Muscle of back (tissue), 11 donors: ENCODE measurements around the gene TXNDC5. TPM values are rescaled to one million over a fixed set of nuclear protein-coding genes. Genes with fewer than 3 reads are reported as not detected.
"Not testable (repeated sequence)": the region's sequence is repeated elsewhere in the genome, so short reads cannot be mapped to it uniquely, and the experiment has no call there.

Experiments used
- DNase-seq, 3 donors: peaks; one replicate each; pipeline versions ENCODE4 v3.0.0 to v3.0.0-alpha.2; 2013
- polyA plus RNA-seq, 10 donors: library from polyadenylated mRNA; unstranded; fragments of 120-200 nt; gene quantifications; one replicate each; pipeline ENCODE4 v1.2.1, GENCODE V29; 2013; ENCODE audit not compliant: insufficient read length in 10 of 10

TXNDC5 gene
- polyA plus RNA-seq, 10 donors = 98.9 to 176 (median 123) TPM

DNA sequence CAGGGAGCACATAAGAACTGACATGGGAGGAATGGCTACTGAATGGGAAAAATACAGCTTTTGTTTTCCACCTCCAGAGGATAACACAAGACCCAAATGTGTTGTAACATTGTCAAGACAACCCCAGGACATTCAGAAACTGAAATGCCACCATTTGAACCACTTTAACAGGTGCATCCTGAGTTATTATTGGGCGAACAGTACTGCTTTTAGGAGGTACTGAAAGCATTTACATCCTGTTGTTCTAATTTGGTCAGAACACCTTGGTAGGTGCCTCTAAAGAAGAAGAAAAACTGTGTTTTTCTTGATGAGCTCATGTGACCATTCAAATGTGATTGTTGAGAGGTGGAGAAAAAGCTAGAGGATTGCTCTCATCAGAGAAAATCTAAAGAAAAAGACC, 6.4 kb upstream of the TXNDC5 start:
- no peak for DNase-seq

DNA sequence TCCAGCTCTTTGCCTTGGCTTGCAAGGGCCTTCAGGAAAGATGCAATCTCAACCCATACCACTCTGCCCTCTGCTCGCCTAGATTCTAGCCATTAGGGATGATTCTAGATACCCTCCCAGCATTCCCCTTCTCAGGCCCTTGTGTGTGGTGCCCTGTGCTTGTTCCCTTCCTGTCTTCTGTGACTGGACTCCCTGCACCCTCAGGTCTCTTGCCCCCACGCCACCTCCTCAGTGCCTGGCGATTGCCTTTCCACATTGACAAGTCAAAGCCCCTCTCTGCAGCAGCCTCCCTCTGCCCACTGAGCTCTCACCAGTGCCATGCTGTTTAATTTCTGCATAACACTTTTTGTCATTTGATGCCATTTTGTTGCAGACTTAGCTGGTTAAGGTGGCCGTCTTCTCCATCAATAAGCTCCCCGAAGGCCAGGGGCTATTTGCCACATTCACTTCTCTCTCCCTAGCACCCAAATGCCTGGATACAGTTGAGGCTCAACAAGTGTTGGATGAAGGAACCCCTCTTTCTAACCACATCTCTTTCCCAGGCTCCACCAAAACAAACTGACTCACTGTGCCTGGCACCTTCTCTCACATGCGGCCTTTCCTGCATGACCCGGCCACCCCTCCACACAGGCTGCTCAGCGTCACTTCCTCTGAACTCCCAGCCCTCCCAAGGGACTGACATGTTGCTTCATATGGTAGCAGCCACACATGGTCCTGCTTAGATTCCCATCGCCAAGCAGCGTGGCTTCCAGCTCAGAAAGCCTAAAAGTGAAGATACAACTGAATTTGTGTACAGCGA, 4.6 kb upstream of the TXNDC5 start:
- peak in 2 of 3 donors; percentile 35 to 59 for DNase-seq

DNA sequence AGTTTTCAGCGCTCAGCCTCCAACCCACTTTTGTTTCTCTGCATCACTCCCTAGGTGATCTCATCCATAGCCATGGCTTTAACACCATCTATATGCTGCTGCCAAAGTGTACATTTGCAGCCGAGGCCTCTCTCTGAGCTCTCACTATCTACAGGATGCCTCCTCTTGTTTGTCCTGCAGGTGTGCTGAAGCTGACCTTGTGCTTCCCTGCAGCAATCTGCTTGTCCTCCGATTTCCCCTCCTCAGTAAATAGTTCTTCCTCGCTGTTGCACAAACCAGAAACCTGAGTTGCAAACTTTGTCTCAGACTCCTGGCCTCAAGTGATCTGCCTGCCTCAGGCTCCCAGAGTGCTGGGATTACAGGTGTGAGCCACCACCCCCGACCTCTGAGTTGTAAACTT, 3.7 kb upstream of the TXNDC5 start:
- DNase-seq = no peak

GRCh38 chr6:7912736-7913517, 2.3 kb upstream of the TXNDC5 start:
- no peak for DNase-seq

GRCh38 chr6:7912024-7912423, 1.4 kb upstream of the TXNDC5 start:
- DNase-seq = no peak

GRCh38 chr6:7911345-7911725, 747 bp upstream of the TXNDC5 start:
- DNase-seq = no peak

DNA sequence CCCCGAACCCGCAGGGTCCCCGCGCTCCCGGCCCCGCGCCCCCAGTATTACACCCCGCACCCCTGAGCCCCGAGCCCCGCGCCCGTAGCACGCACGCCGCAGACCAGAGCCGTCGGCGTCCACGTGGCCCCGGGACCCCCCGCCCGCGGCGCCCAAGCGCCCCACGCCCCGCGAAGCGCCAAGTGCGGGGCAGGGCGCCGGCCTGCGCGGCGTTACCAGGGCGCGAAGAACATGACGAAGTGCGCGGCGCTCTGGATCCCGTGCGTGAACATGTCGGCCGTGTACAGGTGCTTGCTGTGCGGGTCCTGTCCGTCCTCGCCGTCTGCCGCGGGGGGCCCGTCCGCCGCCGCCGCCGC, 312 bp downstream of the TXNDC5 start:
- peak in 1 of 3 donors; percentile 27 for DNase-seq

GRCh38 chr6:7909323-7910276, 988 bp downstream of the TXNDC5 start:
- DNase-seq = peak; percentile 34 to 84 (median 62)

GRCh38 chr6:7907159-7907558, 3.4 kb downstream of the TXNDC5 start:
- DNase-seq = no peak

DNA sequence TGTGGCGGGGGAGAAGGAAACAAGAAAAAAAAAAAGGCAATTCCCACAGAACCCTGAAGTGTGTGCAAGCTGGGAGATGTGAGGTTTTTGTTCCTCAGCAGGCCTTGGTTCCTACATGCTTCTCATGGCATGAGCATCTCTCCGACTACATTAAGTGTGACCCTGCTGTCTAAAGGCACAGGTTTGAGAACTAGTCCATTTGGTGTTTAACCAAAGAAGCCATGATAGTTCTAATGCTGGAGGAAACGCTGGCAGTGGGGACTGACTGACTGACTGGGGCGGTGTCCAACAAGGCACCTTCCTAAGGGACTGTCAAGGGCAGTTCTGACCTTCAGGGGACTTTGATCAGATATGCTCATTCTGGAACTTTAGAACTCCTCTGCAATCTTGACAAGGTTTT, 3.8 kb downstream of the TXNDC5 start:
- DNase-seq = no peak

- no peak for DNase-seq
Measured at GRCh38 chr6:7905416-7905815, 5.2 kb downstream of the TXNDC5 start.

DNA sequence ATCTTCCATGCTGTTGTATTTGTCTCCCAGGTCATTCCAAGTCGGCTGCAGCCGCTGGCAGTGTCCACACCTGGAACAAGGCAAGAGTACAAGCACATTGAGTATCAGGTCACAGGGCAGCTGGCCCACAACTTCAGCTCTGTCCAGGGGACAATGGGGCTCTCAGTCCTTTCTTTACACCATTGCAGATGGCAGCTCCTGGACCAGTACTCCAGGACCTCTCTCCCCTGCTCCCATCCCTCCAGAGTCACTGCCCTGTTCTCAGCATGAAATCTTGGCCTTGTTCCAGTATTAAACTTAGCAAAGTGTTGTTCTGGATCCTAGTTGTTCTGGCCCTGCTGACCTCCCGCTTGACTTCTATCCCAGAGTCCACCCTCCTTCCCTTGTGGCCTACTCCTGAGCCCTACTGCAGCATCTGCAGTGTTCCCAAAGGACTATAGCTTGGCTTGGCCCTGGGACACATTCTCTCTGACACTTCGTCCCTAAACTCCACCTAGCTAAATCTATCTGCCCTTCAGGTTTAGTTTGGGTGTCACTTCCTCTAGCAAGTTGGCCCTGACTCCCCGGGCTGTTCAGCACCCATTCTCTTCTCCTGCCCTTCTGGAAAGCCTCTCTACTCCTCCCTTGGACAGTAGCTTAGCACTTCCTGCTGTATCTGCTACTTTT, 5.8 kb downstream of the TXNDC5 start:
- no peak for DNase-seq

DNA sequence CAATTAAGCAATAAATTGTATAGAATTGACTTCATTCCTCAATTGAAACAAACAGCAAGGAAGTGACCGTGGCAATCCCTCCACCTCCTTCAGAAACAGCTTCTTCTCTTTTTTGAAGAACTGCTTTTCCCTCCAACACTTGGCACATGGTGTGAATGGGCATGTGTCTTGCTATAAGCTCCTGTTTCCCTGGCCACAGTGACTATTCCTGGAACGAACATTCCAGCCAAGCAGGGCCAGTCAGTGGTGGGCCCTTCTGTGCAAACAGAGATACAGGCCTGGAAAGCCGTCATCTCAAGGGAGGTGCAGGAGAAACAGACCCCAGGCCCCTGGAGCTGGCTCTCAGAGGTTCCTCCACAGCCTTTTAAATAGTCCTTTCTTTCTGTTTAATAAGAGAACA, 6.9 kb downstream of the TXNDC5 start:
- DNase-seq = no peak

- no peak for DNase-seq
Measured at GRCh38 chr6:7902867-7903266, 7.7 kb downstream of the TXNDC5 start.

DNA sequence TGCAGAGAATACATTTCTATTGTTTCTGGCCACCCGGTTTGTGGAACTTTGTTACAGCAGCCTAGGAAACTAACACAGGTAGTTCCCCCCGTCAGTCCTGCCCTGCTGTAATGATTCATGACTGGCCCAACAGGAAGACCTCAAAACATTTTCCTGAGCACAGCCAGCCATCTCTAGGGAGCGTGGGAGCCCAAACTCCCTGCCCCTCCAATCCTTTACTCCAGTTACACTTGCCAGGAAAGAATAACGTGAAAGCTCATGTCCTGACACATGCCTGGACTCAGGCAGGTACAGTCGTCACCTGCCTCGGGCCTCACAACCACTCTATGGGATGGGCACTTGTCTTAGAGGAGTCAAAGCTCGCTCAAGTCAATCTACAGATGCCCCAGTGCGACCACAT, 8.4 kb downstream of the TXNDC5 start:
- DNase-seq = no peak

DNA sequence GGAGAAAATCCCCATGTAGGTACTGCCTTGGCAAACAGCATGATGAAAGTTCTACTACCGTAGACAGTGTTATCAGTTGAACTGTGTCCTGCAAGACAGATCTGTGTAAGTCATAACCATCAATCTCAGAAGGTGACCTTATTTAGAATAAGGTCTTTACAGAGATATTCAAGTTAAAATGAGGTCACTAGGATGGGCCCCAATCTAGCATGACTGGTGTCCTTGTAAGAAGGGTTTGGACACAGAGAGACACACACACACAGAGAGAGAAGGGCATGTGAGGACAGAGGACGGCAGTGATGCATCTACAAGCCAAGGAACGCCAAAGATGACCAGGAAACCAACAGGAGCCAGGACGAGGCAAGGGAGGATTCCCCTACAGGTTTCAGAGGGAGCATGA, 8.8 kb downstream of the TXNDC5 start:
- DNase-seq = no peak

GRCh38 chr6:7901056-7901455, 9.5 kb downstream of the TXNDC5 start:
- no peak for DNase-seq

GRCh38 chr6:7900621-7901020, 10.0 kb downstream of the TXNDC5 start:
- no peak for DNase-seq

DNA sequence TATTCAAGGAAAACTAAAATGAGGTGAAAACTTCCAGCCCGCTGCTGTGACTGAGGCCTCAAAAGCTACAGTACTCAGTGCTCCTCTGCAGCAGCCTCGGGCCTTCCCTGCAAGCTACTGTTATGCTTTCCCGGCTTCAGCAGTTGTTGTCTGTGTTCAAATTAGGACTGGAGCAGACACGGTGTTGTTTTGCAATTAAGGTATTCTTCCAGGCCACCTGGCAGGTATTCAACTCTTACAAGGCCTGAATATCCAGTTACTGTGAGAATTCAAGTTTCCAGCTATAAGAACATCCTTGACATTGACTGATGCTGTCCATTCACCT, 10.7 kb downstream of the TXNDC5 start:
- no peak for DNase-seq

DNA sequence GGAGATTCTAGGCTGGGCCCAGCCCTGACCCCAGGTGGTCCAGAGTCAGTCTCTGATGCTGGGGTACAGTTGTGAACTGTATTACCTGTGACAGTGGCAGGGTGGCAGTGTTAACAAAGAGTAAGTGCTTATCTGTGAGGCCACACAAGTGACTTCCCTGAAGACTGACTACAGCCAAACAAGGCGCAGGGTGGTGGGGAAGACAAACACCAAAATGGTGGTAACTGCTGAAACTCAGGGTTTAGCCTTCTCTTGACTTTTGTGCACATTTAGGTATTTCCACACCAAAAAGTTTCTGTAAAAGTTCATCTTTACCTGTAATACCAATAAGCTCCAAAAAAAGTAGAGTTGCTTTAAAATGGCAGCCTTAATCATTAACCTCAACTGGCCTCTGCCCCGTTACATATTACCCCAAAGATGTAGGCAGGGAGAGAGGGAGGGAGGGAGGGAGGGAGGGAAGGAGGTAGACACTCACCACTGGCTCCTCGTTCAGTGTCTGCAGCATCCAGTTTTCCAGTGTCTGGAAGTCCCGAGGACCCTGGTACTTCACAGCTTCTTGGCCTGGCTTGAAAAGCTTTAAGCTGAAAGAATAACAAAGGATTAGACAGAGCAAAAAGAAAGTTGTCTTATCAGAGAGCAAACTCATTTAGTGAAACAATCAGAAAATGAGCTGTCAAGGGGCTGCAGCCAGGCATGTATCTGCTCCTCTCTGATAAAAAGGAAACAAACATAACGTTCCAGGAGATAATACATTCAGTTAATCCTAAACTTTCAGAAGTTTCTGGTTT, 11.3 kb downstream of the TXNDC5 start:
- no peak for DNase-seq

DNA sequence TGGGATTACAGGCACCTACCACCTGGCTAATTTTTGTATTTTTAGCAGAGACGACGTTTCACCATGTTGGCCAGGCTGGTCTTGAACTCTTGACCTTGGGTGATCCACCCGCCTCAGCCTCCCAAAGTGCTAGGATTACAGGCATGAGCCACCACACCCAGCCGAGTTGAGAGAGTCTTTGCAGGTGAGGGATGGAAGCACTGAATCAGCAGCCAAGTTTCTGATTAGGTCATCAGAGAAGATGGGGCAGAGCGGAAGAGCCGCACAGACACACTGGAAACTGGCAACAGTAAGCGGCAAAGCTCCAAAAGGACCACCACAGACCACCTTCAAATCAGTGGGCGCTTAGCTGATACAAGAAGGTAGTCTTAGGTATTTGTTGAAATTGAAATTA, 12.4 kb downstream of the TXNDC5 start:
- DNase-seq = not testable (repeated sequence)
